Hepatocyte (in vitro differentiated cells): Measurements from ENCODE around the gene LRRC61.

Experiments
- EZH2phosphoT487 ChIP-seq: fragments of 200-600 bp; sonication (generic); IDR thresholded peaks from one replicate; pipeline ENCODE4 v1.6.1; 2018; ENCODE audit warnings: antibody characterized with exemption, mild to moderate bottlenecking, low read depth, moderate library complexity; ENCODE audit not compliant: unreplicated experiment, severe bottlenecking
- TF ChIP-seq, protein P1 (sequence below): fragments of 200-600 bp; sonication (generic); IDR thresholded peaks from 2 replicates; pipeline ENCODE4 v1.5.1; 2016; ENCODE audit warnings: antibody characterized with exemption, mild to moderate bottlenecking; ENCODE audit not compliant: poor library complexity

- TF ChIP-seq EZH2phosphoT487: no peak
- TF ChIP-seq, protein P1, sequence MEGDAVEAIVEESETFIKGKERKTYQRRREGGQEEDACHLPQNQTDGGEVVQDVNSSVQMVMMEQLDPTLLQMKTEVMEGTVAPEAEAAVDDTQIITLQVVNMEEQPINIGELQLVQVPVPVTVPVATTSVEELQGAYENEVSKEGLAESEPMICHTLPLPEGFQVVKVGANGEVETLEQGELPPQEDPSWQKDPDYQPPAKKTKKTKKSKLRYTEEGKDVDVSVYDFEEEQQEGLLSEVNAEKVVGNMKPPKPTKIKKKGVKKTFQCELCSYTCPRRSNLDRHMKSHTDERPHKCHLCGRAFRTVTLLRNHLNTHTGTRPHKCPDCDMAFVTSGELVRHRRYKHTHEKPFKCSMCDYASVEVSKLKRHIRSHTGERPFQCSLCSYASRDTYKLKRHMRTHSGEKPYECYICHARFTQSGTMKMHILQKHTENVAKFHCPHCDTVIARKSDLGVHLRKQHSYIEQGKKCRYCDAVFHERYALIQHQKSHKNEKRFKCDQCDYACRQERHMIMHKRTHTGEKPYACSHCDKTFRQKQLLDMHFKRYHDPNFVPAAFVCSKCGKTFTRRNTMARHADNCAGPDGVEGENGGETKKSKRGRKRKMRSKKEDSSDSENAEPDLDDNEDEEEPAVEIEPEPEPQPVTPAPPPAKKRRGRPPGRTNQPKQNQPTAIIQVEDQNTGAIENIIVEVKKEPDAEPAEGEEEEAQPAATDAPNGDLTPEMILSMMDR: no peak
Measured at GRCh38 chr7:150325110-150325611, 2.0 kb downstream of the LRRC61 start.
